GM19467 (cell line): Measurements from ENCODE around the gene NDUFS3.

Source experiments
- ATAC-seq: cut with Tn5 transposase; IDR thresholded peaks from one replicate; pipeline ENCODE4 v1.9.1; 2021; ENCODE audit warnings: mild to moderate bottlenecking, moderate library complexity; ENCODE audit not compliant: unreplicated experiment

NDUFS3 gene

GRCh38 chr11:47589584-47589976 is 10.7 kb downstream of the NDUFS3 start:
- ATAC-seq: no peak

- no peak for ATAC-seq
Measured at GRCh38 chr11:47589977-47590861, 11.3 kb downstream of the NDUFS3 start.

GRCh38 chr11:47591764-47592163 is 12.9 kb downstream of the NDUFS3 start:
- no peak for ATAC-seq

- ATAC-seq: no peak
Measured at GRCh38 chr11:47592251-47592650, 13.4 kb downstream of the NDUFS3 start.

- no peak for ATAC-seq
Measured at GRCh38 chr11:47592970-47593369, 14.1 kb downstream of the NDUFS3 start.

GRCh38 chr11:47593492-47593933 is 14.6 kb downstream of the NDUFS3 start:
- no peak for ATAC-seq

DNA sequence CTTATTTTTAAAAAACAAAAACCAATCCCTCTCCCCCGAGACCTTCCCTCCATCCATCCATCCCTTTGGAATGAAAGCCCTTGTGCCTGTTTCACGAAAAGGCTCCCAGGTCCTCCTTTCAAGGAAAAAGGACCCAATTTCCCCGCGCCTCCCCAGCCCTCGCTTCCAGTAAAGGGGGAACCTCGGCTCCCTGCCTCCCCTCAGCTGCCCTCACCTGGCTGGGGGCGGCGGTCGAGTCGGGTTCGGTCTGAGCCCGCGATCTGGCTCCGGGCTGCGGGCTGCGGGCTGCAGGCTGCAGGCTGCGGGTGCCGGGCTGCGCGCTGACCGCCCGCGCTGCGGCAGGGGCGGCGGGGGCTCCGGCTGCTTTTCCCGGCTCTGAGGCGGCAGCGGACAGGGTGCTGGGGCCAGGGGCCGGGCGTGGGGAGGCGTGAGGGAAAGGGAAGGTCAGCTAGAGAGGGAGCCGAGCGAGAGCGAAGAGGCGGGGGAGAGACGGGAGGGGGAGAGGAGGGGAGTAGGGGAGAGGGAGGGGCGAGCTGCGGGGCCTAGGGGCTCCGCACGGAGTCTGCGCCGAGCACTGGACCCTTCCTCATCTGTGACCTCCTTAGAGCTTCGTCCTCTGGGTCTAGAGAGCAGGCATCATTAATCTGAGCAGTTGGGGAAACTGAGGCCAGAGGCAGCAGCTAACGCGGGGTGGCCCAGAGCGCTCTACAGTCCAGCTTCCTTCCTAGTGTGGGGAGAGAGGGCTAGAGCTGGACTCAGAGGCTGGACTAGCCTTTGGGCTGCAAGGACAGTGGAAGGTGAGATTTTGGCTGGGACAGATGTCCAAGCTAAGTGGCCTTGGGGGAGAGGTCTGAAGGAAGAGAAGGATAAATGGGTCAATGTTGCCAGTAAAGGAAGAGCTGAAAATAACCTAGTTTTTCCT is 15.3 kb downstream of the NDUFS3 start, which contains the start of gene C1QTNF4:
C1QTNF4 (minus strand) TSS at position 478 of the 922 bp plus-strand sequence. CDS start 3,601 bp downstream, outside the sequence.
- ATAC-seq: no peak

- no peak for ATAC-seq
Measured at GRCh38 chr11:47595029-47595428, 16.2 kb downstream of the NDUFS3 start.

DNA sequence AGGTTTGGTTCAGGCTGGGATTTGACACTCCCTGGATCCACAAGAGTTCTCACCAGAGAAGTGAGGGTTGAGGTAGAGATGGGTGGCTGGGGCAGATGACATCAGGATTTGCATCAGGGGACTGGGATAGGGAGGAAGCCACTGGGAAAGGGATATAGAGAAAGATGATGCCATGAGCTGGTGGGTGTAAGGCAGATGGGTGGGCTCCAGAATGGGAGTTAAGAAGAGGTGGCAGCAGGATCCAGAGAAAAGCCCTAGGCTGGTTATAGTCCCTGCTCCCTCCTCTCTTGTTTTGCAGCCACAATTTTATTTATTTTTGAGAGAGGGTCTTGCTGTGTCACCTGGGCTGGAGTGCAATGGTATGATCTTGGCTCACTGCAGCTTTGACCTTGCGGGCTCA is 17.1 kb downstream of the NDUFS3 start:
- no peak for ATAC-seq

DNA sequence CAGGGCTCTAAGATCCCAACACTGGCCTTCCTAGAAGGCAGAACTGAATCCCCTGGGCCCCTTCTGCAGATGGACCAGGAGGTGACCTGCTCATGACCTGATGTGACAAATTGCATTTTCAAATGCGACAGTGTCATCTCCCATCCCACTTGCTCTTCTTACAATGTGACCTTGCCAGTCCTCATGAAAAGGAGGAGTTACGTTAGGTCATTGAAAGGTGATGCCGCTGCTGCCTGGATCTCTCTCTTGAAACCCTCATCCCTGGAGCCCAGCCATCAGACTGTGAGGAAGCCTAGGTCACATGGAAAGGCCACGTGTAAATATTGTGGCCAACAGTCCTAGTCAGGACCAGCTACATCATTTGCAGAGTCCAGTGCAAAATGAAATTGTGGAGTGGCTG is 21.0 kb downstream of the NDUFS3 start:
- no peak for ATAC-seq

DNA sequence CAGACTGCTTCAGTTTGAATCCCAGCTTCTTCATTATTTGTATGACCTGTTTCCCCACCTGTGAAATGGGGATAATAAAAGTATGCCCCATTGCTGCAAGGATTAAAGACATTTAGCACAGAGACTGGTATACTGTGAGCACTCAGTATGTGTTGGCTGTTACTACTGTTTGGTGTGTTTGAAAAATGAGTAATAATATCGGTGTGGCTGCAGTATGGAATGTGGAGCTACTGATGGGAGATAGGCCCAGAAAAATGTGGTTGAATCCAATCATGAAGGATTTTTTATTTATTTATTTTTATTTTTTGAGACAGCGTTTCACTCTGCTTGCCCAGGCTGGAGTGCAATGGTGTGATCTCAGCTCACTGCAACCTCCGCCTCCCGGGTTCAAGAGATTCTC is 24.4 kb downstream of the NDUFS3 start:
- no peak for ATAC-seq

DNA sequence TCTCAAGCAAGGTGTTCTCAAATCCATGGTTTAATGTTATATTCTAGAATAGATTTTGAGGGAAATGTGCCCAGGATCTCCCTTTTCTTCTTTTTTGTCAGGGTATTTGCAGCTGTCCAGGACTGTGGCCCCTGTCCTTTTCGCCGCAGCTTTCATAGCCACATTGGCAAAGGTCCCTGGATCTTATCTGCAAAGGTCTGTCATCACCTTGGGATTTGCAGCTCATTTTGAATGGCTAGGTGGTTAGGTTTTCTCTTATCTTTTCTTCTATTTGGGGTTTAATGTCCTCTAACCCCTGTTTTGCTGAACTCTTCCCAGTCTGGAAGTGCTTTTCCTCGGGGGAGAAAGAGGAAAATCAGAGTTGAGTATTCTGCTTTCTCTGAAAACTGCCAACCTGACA is 27.0 kb downstream of the NDUFS3 start:
- no peak for ATAC-seq

DNA sequence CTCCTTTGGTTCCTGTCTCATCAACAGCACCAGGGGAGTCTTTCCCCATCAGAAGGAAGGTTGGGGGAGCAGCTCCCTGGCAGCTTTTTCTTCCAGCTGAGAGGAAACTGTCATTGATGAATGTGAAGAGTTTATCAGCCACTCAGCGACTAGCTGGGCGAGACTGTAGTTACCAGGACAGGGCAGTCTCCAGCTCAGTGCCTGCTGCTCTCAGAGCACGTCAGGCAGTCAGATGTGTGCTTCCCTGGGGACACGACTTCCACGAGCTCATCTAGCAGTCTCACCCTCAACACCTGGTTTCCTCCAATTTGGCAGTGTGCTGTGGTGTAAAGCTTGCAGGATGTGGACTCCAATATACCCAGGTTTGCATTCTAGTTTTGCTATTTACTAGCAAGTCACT is 27.9 kb downstream of the NDUFS3 start:
- ATAC-seq: no peak

- ATAC-seq: no peak
Measured at GRCh38 chr11:47607380-47607779, 28.5 kb downstream of the NDUFS3 start.

DNA sequence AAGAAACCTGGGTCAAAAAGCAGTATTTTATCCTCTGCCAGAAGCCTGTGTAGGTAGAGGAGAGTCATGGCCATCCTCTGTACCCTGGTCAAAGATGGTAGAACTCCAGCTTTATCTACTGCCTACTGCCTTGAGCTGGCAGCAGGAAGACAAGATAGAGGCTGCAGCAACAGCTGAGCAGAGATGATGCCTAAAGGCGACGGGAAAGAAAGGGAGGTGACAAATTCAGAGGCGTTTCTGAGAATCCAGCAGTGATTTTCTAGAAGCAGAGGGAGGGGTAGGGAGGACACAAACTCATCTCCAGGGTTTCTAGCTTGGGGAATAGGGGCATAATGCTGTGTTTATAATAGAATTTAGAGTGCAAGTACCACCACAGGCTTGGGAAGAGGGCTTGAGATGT is 30.8 kb downstream of the NDUFS3 start:
- no peak for ATAC-seq

DNA sequence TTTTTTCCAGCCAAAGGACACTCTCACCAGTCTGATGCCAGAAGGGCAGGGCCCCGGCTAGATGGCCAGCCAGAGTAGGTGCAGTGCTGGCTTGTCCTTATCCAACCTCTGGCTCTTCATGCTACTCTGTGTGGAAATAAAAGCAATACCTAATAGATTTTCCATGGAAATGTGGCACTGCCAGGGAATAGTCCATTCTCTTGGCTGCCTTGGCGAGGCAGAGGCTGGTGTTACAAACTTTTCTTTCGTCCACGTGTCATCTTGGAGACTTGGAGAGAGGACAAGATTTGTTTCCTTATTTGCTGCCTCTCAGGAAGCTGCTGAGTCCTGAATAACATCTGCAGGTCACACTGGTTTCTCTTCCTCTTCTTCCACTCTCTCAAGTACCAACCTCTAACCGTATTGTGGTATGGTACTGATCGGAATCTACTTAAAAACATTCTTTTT is 32.5 kb downstream of the NDUFS3 start:
- ATAC-seq: peak; percentile 69

DNA sequence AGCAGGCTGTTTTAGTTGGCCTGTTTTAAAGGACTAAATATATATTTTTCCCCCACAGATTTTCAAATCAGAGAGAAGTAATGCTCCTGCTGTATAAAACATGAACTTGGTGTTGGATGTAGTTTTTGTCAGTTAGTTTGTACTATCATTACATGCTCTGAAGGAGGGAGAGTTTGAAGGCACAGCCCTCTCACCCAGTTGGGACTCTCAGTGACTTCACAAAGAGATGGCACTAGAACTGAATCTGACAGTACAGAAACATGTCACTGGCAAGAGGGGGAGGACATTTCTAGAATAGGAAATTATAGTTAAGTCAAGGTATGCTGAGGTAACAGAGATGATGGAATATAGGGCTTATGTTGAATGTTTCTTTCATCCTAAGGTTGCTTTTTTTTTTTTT is 36.4 kb downstream of the NDUFS3 start:
- no peak for ATAC-seq

DNA sequence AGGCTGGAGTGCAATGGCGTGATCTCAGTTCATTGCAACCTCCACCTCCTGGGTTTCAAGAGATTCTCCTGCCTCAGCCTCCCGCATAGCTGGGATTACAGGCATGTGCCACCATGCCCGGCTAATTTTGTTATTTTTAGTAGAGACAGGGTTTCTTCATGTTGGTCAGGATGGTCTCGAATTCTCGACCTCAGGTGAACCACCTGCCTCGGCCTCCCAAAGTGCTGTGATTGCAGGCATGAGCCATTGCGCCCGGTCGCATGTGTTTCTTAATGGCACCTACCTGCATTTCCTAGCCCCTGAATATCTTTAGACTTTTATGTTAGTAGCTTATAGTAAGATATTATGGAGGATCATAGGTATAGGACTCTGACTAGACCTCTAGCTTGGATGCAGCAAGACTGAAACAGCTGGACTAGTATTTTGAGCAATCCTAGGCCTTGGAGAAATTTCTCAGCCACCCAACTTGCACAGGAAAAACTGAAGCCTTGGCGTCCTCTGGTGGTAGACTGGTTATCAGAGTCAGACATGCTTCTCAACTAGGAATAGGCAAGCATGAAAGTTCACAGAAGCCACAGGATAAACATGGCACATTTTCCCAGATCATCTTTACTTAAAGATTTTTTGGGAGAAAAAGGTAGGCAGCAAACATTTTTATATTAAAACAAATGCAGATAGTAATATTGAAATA is 38.0 kb downstream of the NDUFS3 start:
- no peak for ATAC-seq

DNA sequence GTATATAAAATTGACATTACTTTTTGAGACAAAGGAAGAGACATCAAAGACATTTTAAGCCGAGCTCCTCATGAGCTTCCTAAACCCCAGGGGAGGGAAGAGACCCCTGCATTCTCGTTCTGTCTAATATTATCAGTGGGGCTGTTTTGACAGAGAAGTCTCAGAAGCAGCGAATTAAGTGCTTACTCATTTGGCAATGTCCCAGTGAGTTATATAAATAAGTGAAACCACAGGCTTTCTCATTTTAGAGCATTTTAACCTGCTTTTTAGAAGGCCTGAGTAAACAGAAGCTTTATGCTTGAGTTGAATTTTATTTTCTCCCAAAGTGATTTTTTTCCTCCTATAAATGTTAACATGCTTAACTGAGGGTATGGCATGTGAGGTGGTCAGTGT is 38.5 kb downstream of the NDUFS3 start:
- no peak for ATAC-seq

DNA sequence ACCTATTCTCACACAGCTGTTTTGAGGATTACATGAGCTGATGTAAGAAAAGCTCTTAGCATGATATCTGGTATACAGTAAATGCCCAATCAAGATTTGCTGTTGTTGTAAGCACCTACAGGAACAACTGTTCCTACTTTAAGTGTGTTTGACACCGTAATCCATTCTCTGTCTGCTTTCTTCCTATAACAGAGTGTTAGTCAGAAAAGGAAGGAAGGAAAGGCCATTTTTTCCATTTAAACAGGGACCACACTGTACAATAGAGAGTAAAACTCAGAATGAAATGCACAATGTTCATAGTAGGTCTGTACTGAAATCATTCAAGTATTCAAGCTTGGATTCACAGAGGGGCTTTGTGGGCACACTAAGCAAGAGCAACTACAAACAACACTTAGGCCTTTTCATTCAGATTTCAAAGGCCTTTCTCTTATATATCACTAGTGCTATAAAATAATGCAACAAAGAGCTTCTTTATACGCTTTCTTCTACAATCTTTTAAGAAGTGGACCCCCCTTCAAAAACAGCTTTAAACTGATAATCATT is 42.0 kb downstream of the NDUFS3 start:
- ATAC-seq: no peak

DNA sequence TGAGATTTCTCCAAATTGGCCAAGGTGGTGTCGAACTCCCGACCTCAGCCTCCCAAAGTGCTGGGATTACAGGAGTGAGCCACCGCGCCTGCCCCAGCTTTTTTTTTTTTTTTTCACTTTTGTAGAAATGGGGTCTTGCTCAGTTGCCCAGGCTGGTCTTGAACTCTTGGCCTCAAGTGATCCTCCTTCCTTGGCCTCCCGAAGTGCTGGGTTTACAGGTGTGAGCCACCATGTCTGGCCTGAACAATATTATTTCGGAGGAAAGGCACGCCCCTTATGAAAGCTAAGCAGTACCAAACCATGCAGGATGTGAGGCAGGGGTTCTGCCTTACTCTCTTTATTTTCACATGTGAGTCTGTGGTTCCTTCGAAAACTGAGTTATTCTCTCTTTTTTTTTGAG is 47.4 kb downstream of the NDUFS3 start:
- ATAC-seq: no peak
